Kidney epithelial cell (primary cell): ENCODE results near the gene PKNOX1. TPM values are rescaled to one million over a fixed set of nuclear protein-coding genes. Genes with fewer than 3 reads are reported as not detected.
"Not testable (repeated sequence)": the region's sequence is repeated elsewhere in the genome, so short reads cannot be mapped to it uniquely, and the experiment has no call there.

Experiments
- DNase-seq: peaks from one replicate; pipeline ENCODE4 v3.0.0-alpha.2; 2010; ENCODE audit warnings: low read depth
- H3K27me3 ChIP-seq: 2 replicates; pipeline ENCODE4 v1.6.0; 2011; ENCODE audit warnings: low read length; ENCODE audit not compliant: control insufficient read depth, insufficient read depth
- H3K36me3 ChIP-seq: 2 replicates; pipeline ENCODE4 v1.5.1; 2011; ENCODE audit warnings: low read length; ENCODE audit not compliant: control insufficient read depth, insufficient read depth
- H3K4me3 ChIP-seq: 2 replicates; pipeline ENCODE4 v1.5.1; 2011; ENCODE audit warnings: low read depth, mild to moderate bottlenecking, control low read depth, low read length
- CTCF ChIP-seq: IDR thresholded peaks from 2 replicates; pipeline ENCODE4 v1.5.1; 2011; ENCODE audit warnings: mild to moderate bottlenecking, moderate library complexity, low read length, control low read depth, inconsistent platforms; ENCODE audit not compliant: insufficient read depth, poor library complexity, severe bottlenecking
- total RNA-seq: library from RNA; depleted of rRNA; stranded (reverse); fragments of >200 nt; gene quantifications from 2 replicates; pipeline ENCODE4 v1.2.3, GENCODE V29; 2015

The PKNOX1 gene
- total RNA-seq, 1 donor from 2014 or later: 18.3 TPM

DNA sequence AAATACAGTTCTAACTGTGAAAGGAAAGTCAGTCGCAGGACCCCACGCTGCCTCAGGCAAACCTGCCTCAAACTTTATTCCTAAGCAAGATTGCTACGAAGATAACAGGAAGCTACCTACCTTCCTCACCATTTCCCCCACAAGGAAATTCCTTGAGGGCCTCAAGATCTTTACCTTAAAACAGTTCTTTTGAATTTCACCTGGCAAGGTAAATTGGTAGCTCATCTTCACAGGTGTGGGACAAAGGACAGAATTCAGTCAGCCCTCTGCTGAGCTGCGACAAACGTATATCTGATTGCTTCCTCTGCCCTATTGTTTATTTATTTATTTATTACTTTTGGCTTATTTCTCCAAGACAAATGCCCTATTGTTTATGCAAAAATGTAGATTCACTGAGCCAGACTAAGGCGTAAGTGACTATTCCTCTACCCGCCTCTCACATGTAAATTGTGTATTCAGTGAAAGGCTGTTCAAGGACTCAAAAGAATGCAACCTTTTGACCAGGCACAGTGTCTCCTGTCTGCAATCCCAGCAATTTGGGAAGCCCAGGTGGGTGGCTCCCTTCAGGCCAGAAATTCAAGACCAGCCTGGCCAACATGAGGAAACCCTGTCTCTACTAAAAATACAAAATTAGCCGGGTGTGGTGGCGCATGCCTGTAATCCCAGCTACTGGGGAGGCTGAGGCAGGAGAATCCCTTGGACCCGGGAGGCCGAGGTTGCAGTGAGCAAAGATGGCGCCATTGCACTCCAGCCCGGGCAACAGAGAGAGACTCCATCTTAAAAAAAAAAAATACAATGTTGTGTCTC lies 17.3 kb upstream of the PKNOX1 start:
- DNase-seq: no peak

DNA sequence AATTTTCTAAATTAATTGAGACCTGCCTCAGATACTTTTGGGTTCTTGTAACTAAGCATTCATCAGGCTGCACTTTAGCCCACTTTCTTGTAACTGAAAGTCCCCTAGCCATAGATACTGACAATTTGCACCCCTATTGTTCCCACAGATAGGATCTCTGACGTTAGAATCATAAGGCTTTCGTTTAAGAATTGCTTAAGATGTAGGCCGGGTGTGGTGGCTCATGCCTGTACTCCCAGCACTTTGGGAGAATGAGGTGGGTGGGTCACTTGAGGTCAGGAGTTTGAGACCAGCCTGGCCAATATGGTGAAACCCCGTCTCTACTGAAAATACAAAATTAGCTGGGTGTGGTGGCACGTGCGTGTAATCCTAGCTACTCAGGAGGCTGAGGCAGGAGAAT lies 16.2 kb upstream of the PKNOX1 start:
- not testable (repeated sequence) for H3K27me3 ChIP-seq, H3K36me3 ChIP-seq, DNase-seq, H3K4me3 ChIP-seq

More for the DNA sequence above, 17.3 kb upstream of the PKNOX1 start:
- Histone ChIP-seq H3K36me3 (no peaks in the 10 kb centered on the region), H3K27me3 (no peaks in the 10 kb centered on the region), H3K4me3 (no peak overlapping the region)
- no peak for TF ChIP-seq CTCF

GRCh38 chr21:42959728-42960127 lies 14.6 kb upstream of the PKNOX1 start:
- no peak for TF ChIP-seq CTCF
- H3K4me3 ChIP-seq: no peak overlapping the region

GRCh38 chr21:42962380-42963007 lies 11.9 kb upstream of the PKNOX1 start:
- DNase-seq: no peak
- Histone ChIP-seq H3K36me3 (no peaks in the 10 kb centered on the region), H3K4me3 (no peak overlapping the region), H3K27me3 (no peaks in the 10 kb centered on the region)
- TF ChIP-seq CTCF: no peak

More at GRCh38 chr21:42959728-42960127, 14.6 kb upstream of the PKNOX1 start:
- H3K27me3 ChIP-seq: no peaks in the 10 kb centered on the region
- no peaks in the 10 kb centered on the region for H3K36me3 ChIP-seq
- DNase-seq: no peak

DNA sequence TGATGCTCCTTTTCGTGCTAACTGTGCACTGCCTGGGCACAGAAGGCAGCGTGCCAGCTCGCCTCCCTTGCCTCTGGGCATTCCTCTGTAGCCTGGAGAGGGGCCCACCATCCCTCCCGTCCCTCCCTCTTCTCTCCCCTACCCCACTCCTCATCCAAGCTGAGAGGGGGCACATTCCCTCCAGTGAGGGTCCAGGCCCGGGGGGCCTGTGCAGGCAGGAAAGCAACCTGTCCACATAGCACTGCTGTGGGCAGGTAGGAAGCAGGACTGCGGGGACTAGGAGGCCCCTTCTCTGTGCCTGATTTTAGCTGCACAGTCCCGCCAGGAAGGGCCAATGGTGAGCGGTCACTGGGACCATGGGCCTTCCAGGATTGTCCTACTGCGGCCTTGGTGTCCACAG lies 10.3 kb upstream of the PKNOX1 start:
- H3K27me3 ChIP-seq: no peaks in the 10 kb centered on the region
- H3K36me3 ChIP-seq: no peaks in the 10 kb centered on the region
- no peak for TF ChIP-seq CTCF

DNA sequence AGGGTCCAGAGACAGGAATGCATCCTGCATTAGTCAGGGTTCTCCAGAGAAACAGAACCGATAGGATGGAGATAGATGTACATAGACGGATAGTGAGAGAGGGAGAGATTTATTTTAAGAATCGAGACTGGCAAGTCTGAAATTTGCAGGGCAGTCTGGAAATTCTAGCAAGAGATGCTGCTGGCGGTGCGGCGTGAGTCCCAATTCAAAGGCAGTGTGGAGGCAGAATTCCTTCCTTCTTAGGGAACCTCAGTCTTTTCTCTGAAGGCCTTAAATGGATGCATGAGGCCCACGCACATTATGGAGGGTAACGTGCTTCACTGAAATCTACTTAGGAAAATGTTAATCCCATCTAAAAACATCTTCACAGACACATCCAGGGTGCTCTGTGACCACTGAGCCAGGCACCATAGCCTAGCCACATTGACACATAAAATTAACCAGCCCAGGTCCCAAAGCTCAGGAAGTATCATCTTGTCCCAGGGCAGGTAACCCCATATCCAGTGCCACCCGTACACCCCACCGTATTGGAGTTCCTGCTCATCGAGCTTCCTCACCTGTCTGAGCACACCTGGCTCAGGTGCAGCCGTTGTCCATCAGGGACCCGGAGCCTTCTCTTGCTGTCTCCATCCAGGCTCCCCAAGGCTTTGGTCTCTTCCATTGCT lies 9.7 kb upstream of the PKNOX1 start:
- Histone ChIP-seq H3K36me3 (no peaks in the 10 kb centered on the region), H3K4me3 (no peak overlapping the region), H3K27me3 (no peaks in the 10 kb centered on the region)
- TF ChIP-seq CTCF: no peak
- DNase-seq: no peak

More for the DNA sequence above, 10.3 kb upstream of the PKNOX1 start:
- no peak for DNase-seq
- no peak overlapping the region for H3K4me3 ChIP-seq
